ENCODE measurements around the gene SGPP2. TPM values are rescaled to one million over a fixed set of nuclear protein-coding genes. Genes with fewer than 3 reads are reported as not detected.
A peak's percentile ranks its signal among the peaks of the same experiment; 100 is the strongest.
"Not testable (repeated sequence)": the region's sequence is repeated elsewhere in the genome, so short reads cannot be mapped to it uniquely, and the experiment has no call there.

SGPP2 gene
- not detected in 2 replicates for total RNA-seq (2014; rRNA removed; shearing (Covaris generic))

GRCh38 chr2:222424276-222424728 lies at the start of gene SGPP2:
TSS of gene SGPP2 (plus strand) at chr2:222424543. CDS start at chr2:222424603, 60 bp downstream.
- no peak for DNase-seq (ENCODE audit: low spot score)

GRCh38 chr2:222375798-222376197 lies 48.5 kb upstream of the SGPP2 start:
- no peak for DNase-seq (ENCODE audit: low spot score)

- no peak for DNase-seq (ENCODE audit: low spot score)
Measured at GRCh38 chr2:222380456-222380855, 43.9 kb upstream of the SGPP2 start.

- no peak for DNase-seq (ENCODE audit: low spot score)
Measured at GRCh38 chr2:222381566-222381965, 42.8 kb upstream of the SGPP2 start.

GRCh38 chr2:222383255-222383654 lies 41.1 kb upstream of the SGPP2 start:
- no peak for DNase-seq (ENCODE audit: low spot score)

- DNase-seq (ENCODE audit: low spot score): no peak
Measured at GRCh38 chr2:222391743-222392285, 32.5 kb upstream of the SGPP2 start.

- DNase-seq (ENCODE audit: low spot score): no peak
Measured at GRCh38 chr2:222393733-222394267, 30.5 kb upstream of the SGPP2 start.

- DNase-seq (ENCODE audit: low spot score): peak; percentile 14
Measured at GRCh38 chr2:222398446-222398885, 25.9 kb upstream of the SGPP2 start.

GRCh38 chr2:222399038-222399783 lies 25.1 kb upstream of the SGPP2 start:
- no peak for DNase-seq (ENCODE audit: low spot score)

- DNase-seq (ENCODE audit: low spot score): peak; percentile 9
Measured at GRCh38 chr2:222404151-222404905, 20.0 kb upstream of the SGPP2 start.

- no peak for DNase-seq (ENCODE audit: low spot score)
Measured at GRCh38 chr2:222408684-222409083, 15.7 kb upstream of the SGPP2 start.

GRCh38 chr2:222410534-222410933 lies 13.8 kb upstream of the SGPP2 start:
- DNase-seq (ENCODE audit: low spot score): no peak

GRCh38 chr2:222412334-222412733 lies 12.0 kb upstream of the SGPP2 start:
- not testable (repeated sequence) for DNase-seq (ENCODE audit: low spot score)

- no peak for DNase-seq (ENCODE audit: low spot score)
Measured at GRCh38 chr2:222413295-222413911, 10.9 kb upstream of the SGPP2 start.

GRCh38 chr2:222418739-222419138 lies 5.6 kb upstream of the SGPP2 start:
- DNase-seq (ENCODE audit: low spot score): no peak

- DNase-seq (ENCODE audit: low spot score): no peak
Measured at GRCh38 chr2:222420508-222420907, 3.8 kb upstream of the SGPP2 start.

- no peak for DNase-seq (ENCODE audit: low spot score)
Measured at GRCh38 chr2:222421626-222422025, 2.7 kb upstream of the SGPP2 start.

- DNase-seq (ENCODE audit: low spot score): no peak
Measured at GRCh38 chr2:222423186-222423585, 1.2 kb upstream of the SGPP2 start.

- DNase-seq (ENCODE audit: low spot score): no peak
Measured at GRCh38 chr2:222423632-222424275, 589 bp upstream of the SGPP2 start.

- DNase-seq (ENCODE audit: low spot score): no peak
Measured at GRCh38 chr2:222424729-222425671, 657 bp downstream of the SGPP2 start.
